Measurements from ENCODE around the gene COMMD2. TPM values are rescaled to one million over a fixed set of nuclear protein-coding genes. Genes with fewer than 3 reads are reported as not detected.

The COMMD2 gene
- total RNA-seq, 1 donor from 2014 or later: 41.5 TPM

DNA sequence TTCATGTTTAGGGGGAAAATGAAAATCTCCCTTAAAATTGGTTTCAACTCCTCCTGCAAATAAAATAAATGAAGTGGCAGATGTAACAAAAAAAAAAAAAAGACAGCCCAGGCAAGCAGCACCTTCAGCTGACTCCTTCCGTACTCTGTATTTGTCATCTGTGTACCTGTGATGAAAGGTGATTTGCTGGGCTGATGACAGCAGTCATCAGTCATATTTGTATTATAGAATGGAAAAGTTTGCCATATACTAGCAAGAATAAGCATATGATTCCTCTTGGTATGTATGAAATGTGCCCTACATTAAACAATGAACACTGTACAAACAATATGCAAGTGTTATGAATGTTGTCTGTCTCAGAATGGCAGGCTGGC is 50.3 kb downstream of the COMMD2 start:
- Mint-ChIP-seq H3K9me3 (peaks cover 20% of the 10 kb centered on the region), H3K27me3 (no peaks in the 10 kb centered on the region), H3K36me3 (ENCODE audit: low read depth) (no peaks in the 10 kb centered on the region), H3K4me1 (peaks cover 4% of the 10 kb centered on the region), H3K27ac (no peak overlapping the region), H3K4me3 (no peak overlapping the region)
- intact Hi-C loops (cut with micrococcal nuclease): no loop called here
- ATAC-seq (ENCODE audit: low read depth) (no peak), DNase-seq (no peak)
- TF ChIP-seq, protein P1, sequence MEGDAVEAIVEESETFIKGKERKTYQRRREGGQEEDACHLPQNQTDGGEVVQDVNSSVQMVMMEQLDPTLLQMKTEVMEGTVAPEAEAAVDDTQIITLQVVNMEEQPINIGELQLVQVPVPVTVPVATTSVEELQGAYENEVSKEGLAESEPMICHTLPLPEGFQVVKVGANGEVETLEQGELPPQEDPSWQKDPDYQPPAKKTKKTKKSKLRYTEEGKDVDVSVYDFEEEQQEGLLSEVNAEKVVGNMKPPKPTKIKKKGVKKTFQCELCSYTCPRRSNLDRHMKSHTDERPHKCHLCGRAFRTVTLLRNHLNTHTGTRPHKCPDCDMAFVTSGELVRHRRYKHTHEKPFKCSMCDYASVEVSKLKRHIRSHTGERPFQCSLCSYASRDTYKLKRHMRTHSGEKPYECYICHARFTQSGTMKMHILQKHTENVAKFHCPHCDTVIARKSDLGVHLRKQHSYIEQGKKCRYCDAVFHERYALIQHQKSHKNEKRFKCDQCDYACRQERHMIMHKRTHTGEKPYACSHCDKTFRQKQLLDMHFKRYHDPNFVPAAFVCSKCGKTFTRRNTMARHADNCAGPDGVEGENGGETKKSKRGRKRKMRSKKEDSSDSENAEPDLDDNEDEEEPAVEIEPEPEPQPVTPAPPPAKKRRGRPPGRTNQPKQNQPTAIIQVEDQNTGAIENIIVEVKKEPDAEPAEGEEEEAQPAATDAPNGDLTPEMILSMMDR (IDR thresholded peaks at IDR 0.05): no peak
- CTCF ChIA-PET: no interaction called here
- POLR2A ChIA-PET: no interaction called here

GRCh38 chr3:149701206-149701976 is 50.9 kb downstream of the COMMD2 start:
- POLR2A ChIA-PET: no interaction called here
- DNase-seq (no peak), ATAC-seq (ENCODE audit: low read depth) (no peak)
- H3K4me1 Mint-ChIP-seq: peaks cover 4% of the 10 kb centered on the region
- intact Hi-C loops (cut with micrococcal nuclease): no loop called here
- no peak overlapping the region for H3K27ac Mint-ChIP-seq
- CTCF ChIA-PET: no interaction called here
- no peaks in the 10 kb centered on the region for H3K36me3 Mint-ChIP-seq (ENCODE audit: low read depth)
- H3K9me3 Mint-ChIP-seq: peaks cover 24% of the 10 kb centered on the region
- H3K4me3 Mint-ChIP-seq: no peak overlapping the region
- TF ChIP-seq, protein P1 (IDR thresholded peaks at IDR 0.05): no peak
- no peaks in the 10 kb centered on the region for H3K27me3 Mint-ChIP-seq

Other genes with a start within 250 kb of the COMMD2 start
- gene WWTR1, start 94.5 kb downstream of the COMMD2 start, total RNA-seq: 0.66 and 0.73 TPM in 2 replicates
- gene ANKUB1, start 40.1 kb upstream of the COMMD2 start, total RNA-seq: not detected in 2 replicates
- 57.6 and 59.6 TPM in 2 replicates for gene RNF13, start 60.7 kb upstream of the COMMD2 start, total RNA-seq
- 3.4 and 5.4 TPM in 2 replicates for gene PFN2, start 218.4 kb upstream of the COMMD2 start, total RNA-seq